ENCODE results near the gene PLA2G4E. TPM values are rescaled to one million over a fixed set of nuclear protein-coding genes. Genes with fewer than 3 reads are reported as not detected.

Gene PLA2G4E
- total RNA-seq, 1 donor from 2014 or later: not detected

DNA sequence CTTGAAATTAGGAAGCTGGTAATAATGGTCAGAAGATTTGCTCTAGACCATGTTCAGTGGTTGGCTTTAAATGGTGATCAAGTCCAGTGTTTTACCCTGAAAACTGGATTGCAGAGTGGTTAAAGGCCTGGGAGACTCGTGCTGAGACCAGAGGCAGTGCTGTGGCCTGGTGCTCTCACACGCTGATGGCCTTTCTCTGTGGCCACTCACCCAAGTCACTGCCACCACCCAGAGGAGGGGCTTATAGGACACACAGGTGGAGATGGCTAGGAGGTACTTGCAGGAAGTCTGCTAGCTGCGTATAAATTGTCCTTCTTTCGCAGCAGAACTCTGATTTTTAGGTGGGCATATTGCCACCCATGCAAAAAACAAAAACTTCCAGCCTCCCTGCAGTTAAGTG, 42.3 kb downstream of the PLA2G4E start:
- H3K27me3 Mint-ChIP-seq (ENCODE audit: low read depth): peaks cover 38% of the 10 kb centered on the region
- H3K4me1 Mint-ChIP-seq: no peaks in the 10 kb centered on the region
- no peaks in the 10 kb centered on the region for H3K9me3 Mint-ChIP-seq
- no peaks in the 10 kb centered on the region for H3K36me3 Mint-ChIP-seq (ENCODE audit: low read depth)
- no peak for DNase-seq (ENCODE audit: low read depth, low spot score)
- H3K27ac Mint-ChIP-seq (ENCODE audit: unreplicated experiment): no peak overlapping the region
- H3K4me3 Mint-ChIP-seq: no peak overlapping the region
- TF ChIP-seq, protein P1, sequence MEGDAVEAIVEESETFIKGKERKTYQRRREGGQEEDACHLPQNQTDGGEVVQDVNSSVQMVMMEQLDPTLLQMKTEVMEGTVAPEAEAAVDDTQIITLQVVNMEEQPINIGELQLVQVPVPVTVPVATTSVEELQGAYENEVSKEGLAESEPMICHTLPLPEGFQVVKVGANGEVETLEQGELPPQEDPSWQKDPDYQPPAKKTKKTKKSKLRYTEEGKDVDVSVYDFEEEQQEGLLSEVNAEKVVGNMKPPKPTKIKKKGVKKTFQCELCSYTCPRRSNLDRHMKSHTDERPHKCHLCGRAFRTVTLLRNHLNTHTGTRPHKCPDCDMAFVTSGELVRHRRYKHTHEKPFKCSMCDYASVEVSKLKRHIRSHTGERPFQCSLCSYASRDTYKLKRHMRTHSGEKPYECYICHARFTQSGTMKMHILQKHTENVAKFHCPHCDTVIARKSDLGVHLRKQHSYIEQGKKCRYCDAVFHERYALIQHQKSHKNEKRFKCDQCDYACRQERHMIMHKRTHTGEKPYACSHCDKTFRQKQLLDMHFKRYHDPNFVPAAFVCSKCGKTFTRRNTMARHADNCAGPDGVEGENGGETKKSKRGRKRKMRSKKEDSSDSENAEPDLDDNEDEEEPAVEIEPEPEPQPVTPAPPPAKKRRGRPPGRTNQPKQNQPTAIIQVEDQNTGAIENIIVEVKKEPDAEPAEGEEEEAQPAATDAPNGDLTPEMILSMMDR (conservative IDR thresholded peaks at IDR 0.05): no peak

DNA sequence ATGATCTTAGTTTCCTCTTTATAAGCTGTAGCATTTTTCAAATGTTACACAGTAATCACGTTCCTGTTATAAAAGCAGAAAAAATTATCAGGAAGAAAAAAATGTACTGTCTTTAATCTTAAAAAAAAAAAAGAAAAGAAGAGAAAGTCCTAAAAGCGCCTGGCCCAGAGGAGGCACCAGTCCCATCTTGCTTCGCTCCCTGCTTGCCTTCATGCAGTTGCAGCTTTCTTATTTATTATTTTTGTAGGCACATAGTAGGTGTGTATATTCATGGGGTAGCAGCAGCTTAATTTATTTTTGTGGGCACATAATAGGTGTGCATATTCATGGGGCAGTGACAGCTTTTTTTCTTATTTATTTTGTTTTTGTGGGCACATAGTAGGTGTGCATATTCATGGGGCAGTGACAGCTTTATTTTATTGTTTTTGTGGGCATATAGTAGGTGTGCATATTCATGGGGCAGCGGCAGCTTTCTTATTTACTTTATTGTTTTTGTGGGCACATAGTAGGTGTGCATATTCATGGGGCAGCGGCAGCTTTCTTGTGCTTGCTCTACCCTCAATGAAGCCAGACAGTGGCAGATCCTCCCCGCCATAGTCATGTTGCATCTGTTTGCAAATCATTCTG, 43.0 kb downstream of the PLA2G4E start:
- H3K4me3 Mint-ChIP-seq: no peak overlapping the region
- DNase-seq (ENCODE audit: low read depth, low spot score): no peak
- peaks cover under 1% of the 10 kb centered on the region for H3K4me1 Mint-ChIP-seq
- no peaks in the 10 kb centered on the region for H3K9me3 Mint-ChIP-seq
- TF ChIP-seq, protein P1 (conservative IDR thresholded peaks at IDR 0.05): no peak
- H3K27me3 Mint-ChIP-seq (ENCODE audit: low read depth): peaks cover 40% of the 10 kb centered on the region
- no peaks in the 10 kb centered on the region for H3K36me3 Mint-ChIP-seq (ENCODE audit: low read depth)
- H3K27ac Mint-ChIP-seq (ENCODE audit: unreplicated experiment): no peak overlapping the region

DNA sequence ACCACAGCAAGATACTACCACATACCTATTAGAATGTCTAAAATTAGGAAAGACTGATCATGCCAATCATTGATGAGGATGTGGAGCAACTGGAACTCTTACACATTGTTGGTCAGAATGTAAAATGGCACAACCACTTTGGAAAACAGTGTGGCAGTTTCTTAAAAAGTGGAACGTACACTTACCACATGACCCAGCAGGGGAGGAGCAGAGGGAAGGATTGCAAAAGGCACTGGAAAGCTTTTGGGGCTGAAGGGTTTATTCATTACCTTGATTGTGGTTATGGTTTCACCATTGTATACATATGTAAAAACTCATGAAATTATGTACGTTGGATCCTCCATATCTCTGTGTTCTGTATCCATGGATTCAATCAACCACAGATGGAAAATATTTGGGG, 45.2 kb downstream of the PLA2G4E start:
- Mint-ChIP-seq H3K27me3 (ENCODE audit: low read depth) (peaks cover 42% of the 10 kb centered on the region), H3K36me3 (ENCODE audit: low read depth) (no peaks in the 10 kb centered on the region), H3K4me3 (no peak overlapping the region), H3K4me1 (peaks cover 17% of the 10 kb centered on the region), H3K9me3 (no peaks in the 10 kb centered on the region), H3K27ac (ENCODE audit: unreplicated experiment) (no peak overlapping the region)
- DNase-seq (ENCODE audit: low read depth, low spot score): no peak
- TF ChIP-seq, protein P1 (conservative IDR thresholded peaks at IDR 0.05): no peak

DNA sequence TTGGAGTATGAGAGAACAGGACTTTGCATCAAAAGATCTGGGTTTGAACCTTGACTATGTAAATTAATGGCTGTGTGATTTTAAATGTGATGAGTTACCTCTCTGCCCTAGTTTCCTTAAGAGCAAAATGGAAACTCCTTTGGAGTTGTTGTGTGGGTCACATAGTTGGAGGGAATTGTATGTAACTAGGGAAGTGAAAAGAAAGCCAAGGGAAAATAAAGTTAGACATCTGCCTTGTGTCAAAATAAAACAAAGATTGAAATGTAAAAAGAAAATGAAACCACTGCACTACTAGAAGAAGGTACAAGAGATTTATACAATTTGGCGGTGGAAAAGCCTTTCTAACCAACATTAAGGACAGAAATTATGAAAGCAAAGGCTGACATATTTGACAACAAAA, 46.8 kb downstream of the PLA2G4E start:
- Mint-ChIP-seq H3K27me3 (ENCODE audit: low read depth) (peaks cover 41% of the 10 kb centered on the region), H3K36me3 (ENCODE audit: low read depth) (no peaks in the 10 kb centered on the region), H3K9me3 (no peaks in the 10 kb centered on the region), H3K4me3 (peak overlapping the region; percentile 90), H3K4me1 (peaks cover 25% of the 10 kb centered on the region), H3K27ac (ENCODE audit: unreplicated experiment) (no peak overlapping the region)
- TF ChIP-seq, protein P1 (conservative IDR thresholded peaks at IDR 0.05): no peak
- no peak for DNase-seq (ENCODE audit: low read depth, low spot score)

DNA sequence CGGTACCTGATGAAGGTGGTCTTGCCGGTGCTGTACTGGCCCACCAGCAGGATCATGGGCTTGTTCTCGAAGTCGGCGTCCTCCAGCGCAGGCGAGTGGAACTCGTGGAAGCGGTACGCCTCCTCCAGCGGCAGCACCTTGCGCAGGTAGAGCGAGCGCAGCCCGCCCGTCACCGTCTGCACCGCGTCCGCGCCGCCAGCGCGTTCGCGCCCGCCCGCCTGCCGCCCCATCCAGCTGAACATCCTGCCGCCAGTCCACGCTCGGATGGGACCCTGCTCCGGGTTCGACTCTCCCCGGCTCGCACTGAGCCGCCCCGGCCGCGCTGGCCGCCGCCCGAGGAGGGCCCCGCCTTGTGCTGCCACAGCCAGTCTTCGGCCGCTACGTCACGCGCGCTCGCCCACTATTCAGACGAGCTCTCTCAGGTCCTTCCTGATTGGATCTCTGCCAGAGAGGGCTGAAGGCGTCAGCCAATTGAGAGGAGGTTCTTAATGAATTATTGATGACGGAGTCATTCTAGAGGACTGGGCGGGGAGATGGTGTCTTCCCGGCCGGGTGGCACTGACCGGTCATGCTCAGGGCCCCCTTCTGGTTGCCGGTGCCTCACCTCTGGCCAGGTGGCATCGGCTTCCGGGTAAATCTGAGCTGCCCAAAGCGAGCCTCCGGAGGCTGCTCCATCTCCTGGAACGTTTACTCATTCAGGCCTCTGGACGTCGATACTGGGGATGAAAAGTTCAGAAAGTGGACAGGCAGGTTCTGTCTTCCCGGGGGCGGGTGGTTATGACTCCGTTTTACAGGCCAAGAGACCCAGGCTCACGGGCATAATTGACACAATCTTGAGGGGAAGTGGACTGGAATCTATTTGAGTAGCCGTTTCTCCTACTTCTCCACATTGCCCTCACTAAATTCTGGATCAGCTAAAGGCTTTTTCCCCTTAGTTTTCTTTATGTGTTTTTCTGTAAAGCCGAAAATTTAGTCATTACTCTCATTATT, 48.3 kb downstream of the PLA2G4E start, which contains the start of gene EHD4:
Gene EHD4 (minus strand): TSS at position 305 of the 990 bp plus-strand sequence. CDS start 63 bp downstream, at position 242.
- DNase-seq (ENCODE audit: low read depth, low spot score): peak; percentile 89
- Mint-ChIP-seq H3K27ac (ENCODE audit: unreplicated experiment) (no peak within 1 kb of the TSS), H3K4me1 (peaks cover 32% of the 10 kb centered on the region), H3K27me3 (ENCODE audit: low read depth) (peaks cover 41% of the 10 kb centered on the region), H3K9me3 (no peaks in the 10 kb centered on the region), H3K36me3 (ENCODE audit: low read depth) (no peaks in the 10 kb centered on the region), H3K4me3 (peak within 1 kb of the TSS; percentile 96)
- TF ChIP-seq, protein P1 (conservative IDR thresholded peaks at IDR 0.05): peak; percentile 48
